Stimulated activated CD4-positive, alpha-beta T cell treated with anti-CD3 and anti-CD28 coated beads, Interleukin-1b, Interleukin-23, amount 100 ng/mL, for 1 hour (primary cell): ENCODE data around the gene RTN1.

ENCODE experiments used
- DNase-seq, 2 donors: peaks; one replicate each; pipeline ENCODE4 v3.0.0-alpha.2; 2020; ENCODE audit warnings: low read depth in 2 of 2

Gene RTN1

GRCh38 chr14:59870277-59871165 lies at the start of gene RTN1:
RTN1 (minus strand) TSS chr14:59870776; CDS start chr14:59870630, 146 bp downstream.
- DNase-seq: no peak

GRCh38 chr14:59920378-59920683 lies 49.8 kb upstream of the RTN1 start:
- no peak for DNase-seq

- DNase-seq: no peak
Measured at GRCh38 chr14:59919570-59920377, 49.2 kb upstream of the RTN1 start, which contains the start of gene LRRC9. LRRC9 (plus strand) TSS chr14:59920144.

- DNase-seq: no peak
Measured at GRCh38 chr14:59918824-59919569, 48.4 kb upstream of the RTN1 start.

GRCh38 chr14:59913187-59913586 lies 42.6 kb upstream of the RTN1 start:
- DNase-seq: no peak

GRCh38 chr14:59912443-59912842 lies 41.9 kb upstream of the RTN1 start:
- DNase-seq: no peak

- no peak for DNase-seq
Measured at GRCh38 chr14:59905188-59905587, 34.6 kb upstream of the RTN1 start.

GRCh38 chr14:59904184-59904583 lies 33.6 kb upstream of the RTN1 start:
- no peak for DNase-seq

- DNase-seq: no peak
Measured at GRCh38 chr14:59900556-59900955, 30.0 kb upstream of the RTN1 start.

GRCh38 chr14:59897757-59898383 lies 27.3 kb upstream of the RTN1 start:
- no peak for DNase-seq

GRCh38 chr14:59895721-59896120 lies 25.1 kb upstream of the RTN1 start:
- DNase-seq: no peak

- no peak for DNase-seq
Measured at GRCh38 chr14:59890676-59891075, 20.1 kb upstream of the RTN1 start.

GRCh38 chr14:59882957-59883356 lies 12.4 kb upstream of the RTN1 start:
- DNase-seq: no peak

- no peak for DNase-seq
Measured at GRCh38 chr14:59871166-59871495, 555 bp upstream of the RTN1 start.

- no peak for DNase-seq
Measured at GRCh38 chr14:59869381-59870255, 958 bp downstream of the RTN1 start.

GRCh38 chr14:59868021-59868420 lies 2.6 kb downstream of the RTN1 start:
- DNase-seq: no peak

- no peak for DNase-seq
Measured at GRCh38 chr14:59863806-59864525, 6.6 kb downstream of the RTN1 start.

GRCh38 chr14:59857328-59857727 lies 13.2 kb downstream of the RTN1 start:
- DNase-seq: no peak

GRCh38 chr14:59852350-59852749 lies 18.2 kb downstream of the RTN1 start:
- DNase-seq: no peak

GRCh38 chr14:59850458-59850857 lies 20.1 kb downstream of the RTN1 start:
- DNase-seq: no peak
